OCI-LY1 (cell line): ENCODE results near the gene CDH13.

Experiments used
- H2AFZ ChIP-seq: fragments of 200-600 bp; sonication (generic), shearing (Covaris generic); 2 replicates; pipeline ENCODE4 v1.6.0; 2014; ENCODE audit warnings: antibody characterized with exemption, mild to moderate bottlenecking, low read length
- H3F3A ChIP-seq: fragments of 200-600 bp; sonication (generic), shearing (Covaris generic); 2 replicates; pipeline ENCODE4 v1.6.0; 2014; ENCODE audit warnings: mild to moderate bottlenecking, antibody characterized with exemption, low read length, moderate library complexity; ENCODE audit not compliant: insufficient read depth
- H3K27ac ChIP-seq: fragments of 200-600 bp; sonication (generic); 2 replicates; pipeline ENCODE4 v1.5.1; 2014; ENCODE audit warnings: low read length, mixed run types, mild to moderate bottlenecking, low read depth; ENCODE audit not compliant: poor library complexity, severe bottlenecking
- H3K27me3 ChIP-seq: fragments of 200-600 bp; sonication (generic); 2 replicates; pipeline ENCODE4 v1.6.0; 2014; ENCODE audit warnings: antibody characterized with exemption, mild to moderate bottlenecking, low read length, moderate library complexity; ENCODE audit not compliant: insufficient read depth
- H3K36me3 ChIP-seq: fragments of 200-600 bp; sonication (generic); 2 replicates; pipeline ENCODE4 v1.6.1; 2014; ENCODE audit warnings: mild to moderate bottlenecking, antibody characterized with exemption, low read length, moderate library complexity, mixed read lengths; ENCODE audit not compliant: insufficient read depth
- H3K4me1 ChIP-seq: fragments of 200-600 bp; sonication (generic); 2 replicates; pipeline ENCODE4 v1.5.1; 2014; ENCODE audit warnings: mild to moderate bottlenecking, low read length, moderate library complexity; ENCODE audit not compliant: insufficient read depth, severe bottlenecking
- H3K4me2 ChIP-seq: fragments of 200-600 bp; sonication (generic), shearing (Covaris generic); 2 replicates; pipeline ENCODE4 v1.6.1; 2014; ENCODE audit warnings: low read length
- H3K4me3 ChIP-seq: fragments of 200-600 bp; sonication (generic); 2 replicates; pipeline ENCODE4 v1.5.1; 2014; ENCODE audit warnings: low read length, low read depth, mild to moderate bottlenecking, mixed read lengths; ENCODE audit not compliant: poor library complexity, severe bottlenecking
- H3K79me2 ChIP-seq: fragments of 200-600 bp; shearing (Covaris generic); 2 replicates; pipeline ENCODE4 v1.6.1; 2016; ENCODE audit warnings: mixed run types, low read length, mixed read lengths; ENCODE audit not compliant: insufficient read depth
- H3K9ac ChIP-seq: fragments of 200-600 bp; sonication (generic), shearing (Covaris generic); 2 replicates; pipeline ENCODE4 v1.6.1; 2014; ENCODE audit warnings: mild to moderate bottlenecking, low read length, mixed read lengths
- H3K9me2 ChIP-seq: fragments of 200-600 bp; sonication (generic), shearing (Covaris generic); 2 replicates; pipeline ENCODE4 v1.6.1; 2014; ENCODE audit warnings: low read depth, mild to moderate bottlenecking, low read length, mixed read lengths
- H3K9me3 ChIP-seq: fragments of 200-600 bp; shearing (Covaris generic); 2 replicates; pipeline ENCODE4 v1.6.1; 2014; ENCODE audit warnings: low read length, mixed read lengths
- H4K20me1 ChIP-seq: fragments of 200-600 bp; sonication (generic), shearing (Covaris generic); 2 replicates; pipeline ENCODE4 v1.6.0; 2016; ENCODE audit warnings: mild to moderate bottlenecking, low read length; ENCODE audit not compliant: insufficient read depth
- EZH2 ChIP-seq: fragments of 200-600 bp; sonication (generic), shearing (Covaris generic); IDR thresholded peaks from 2 replicates; pipeline ENCODE4 v1.8.0; 2017; ENCODE audit warnings: borderline replicate concordance, mixed run types, mild to moderate bottlenecking, antibody characterized with exemption, low read length, moderate library complexity, mixed read lengths
- TF ChIP-seq, protein P1 (sequence below): fragments of 200-600 bp; sonication (generic), shearing (Covaris generic); IDR thresholded peaks from 2 replicates; pipeline ENCODE4 v1.5.1; 2017; ENCODE audit warnings: mild to moderate bottlenecking, antibody characterized with exemption, low read length, moderate library complexity, mixed read lengths

Gene CDH13

DNA sequence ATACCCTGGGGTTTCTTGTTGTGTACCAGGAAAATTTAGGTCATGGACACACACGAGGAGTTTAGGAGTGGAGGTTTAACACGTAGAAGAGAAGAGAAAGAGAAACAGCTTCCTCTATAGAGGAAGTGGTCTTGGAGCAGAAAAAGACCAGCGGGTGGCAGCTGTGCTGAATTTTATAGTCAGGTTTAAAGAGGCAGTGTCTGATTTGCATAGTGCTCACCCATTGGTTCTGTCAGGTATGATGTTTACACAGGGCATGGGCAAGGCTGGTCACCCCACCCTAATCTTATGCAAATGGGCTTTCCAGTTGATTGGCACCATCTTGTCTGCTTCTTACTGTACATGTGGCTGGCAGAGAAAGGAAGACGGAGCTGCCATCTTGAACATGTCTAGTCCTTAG, 309.0 kb downstream of the CDH13 start:
- H3K27ac ChIP-seq, result no peak overlapping the region
- no peak overlapping the region for H3K4me2 ChIP-seq

DNA sequence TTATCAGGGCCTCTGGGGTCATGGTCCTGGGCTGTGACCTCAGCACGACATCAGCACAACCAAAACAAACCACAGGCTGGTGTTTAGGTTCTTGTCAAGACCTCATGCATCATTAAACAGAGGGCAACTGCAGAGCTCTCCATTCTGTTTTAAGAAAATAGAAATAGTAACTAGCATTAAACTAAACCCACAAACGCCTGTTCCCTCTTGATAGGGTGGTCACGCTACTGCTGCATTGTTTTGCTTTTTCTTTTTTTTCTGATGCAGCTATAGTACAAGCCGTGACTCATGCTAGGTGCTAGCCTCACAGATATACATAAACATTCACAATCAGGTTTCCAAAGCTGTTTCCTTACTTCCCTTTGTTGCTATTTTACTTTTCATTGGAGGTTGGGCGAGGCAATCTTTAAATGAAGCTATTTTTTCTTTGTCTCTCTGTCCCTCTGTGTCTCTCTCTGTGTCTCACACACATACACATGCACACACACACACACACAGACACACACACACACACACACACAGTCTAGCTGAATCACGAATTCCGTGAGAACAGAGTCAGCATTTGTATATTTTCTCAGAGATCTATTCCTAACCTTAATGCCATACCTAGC, 310.3 kb downstream of the CDH13 start:
- no peaks in the 10 kb centered on the region for H4K20me1 ChIP-seq

More for the DNA sequence above, 309.0 kb downstream of the CDH13 start:
- Histone ChIP-seq H2AFZ (no peak overlapping the region), H3K4me1 (no peaks in the 10 kb centered on the region), H3K9me2 (no peaks in the 10 kb centered on the region), H3F3A (no peaks in the 10 kb centered on the region), H3K9ac (no peak overlapping the region), H3K79me2 (no peaks in the 10 kb centered on the region), H3K27me3 (no peaks in the 10 kb centered on the region), H3K9me3 (no peaks in the 10 kb centered on the region), H3K36me3 (no peaks in the 10 kb centered on the region), H4K20me1 (no peaks in the 10 kb centered on the region), H3K4me3 (no peak overlapping the region)
- TF ChIP-seq, protein P1, sequence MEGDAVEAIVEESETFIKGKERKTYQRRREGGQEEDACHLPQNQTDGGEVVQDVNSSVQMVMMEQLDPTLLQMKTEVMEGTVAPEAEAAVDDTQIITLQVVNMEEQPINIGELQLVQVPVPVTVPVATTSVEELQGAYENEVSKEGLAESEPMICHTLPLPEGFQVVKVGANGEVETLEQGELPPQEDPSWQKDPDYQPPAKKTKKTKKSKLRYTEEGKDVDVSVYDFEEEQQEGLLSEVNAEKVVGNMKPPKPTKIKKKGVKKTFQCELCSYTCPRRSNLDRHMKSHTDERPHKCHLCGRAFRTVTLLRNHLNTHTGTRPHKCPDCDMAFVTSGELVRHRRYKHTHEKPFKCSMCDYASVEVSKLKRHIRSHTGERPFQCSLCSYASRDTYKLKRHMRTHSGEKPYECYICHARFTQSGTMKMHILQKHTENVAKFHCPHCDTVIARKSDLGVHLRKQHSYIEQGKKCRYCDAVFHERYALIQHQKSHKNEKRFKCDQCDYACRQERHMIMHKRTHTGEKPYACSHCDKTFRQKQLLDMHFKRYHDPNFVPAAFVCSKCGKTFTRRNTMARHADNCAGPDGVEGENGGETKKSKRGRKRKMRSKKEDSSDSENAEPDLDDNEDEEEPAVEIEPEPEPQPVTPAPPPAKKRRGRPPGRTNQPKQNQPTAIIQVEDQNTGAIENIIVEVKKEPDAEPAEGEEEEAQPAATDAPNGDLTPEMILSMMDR, result no peak
- TF ChIP-seq EZH2, result no peak

DNA sequence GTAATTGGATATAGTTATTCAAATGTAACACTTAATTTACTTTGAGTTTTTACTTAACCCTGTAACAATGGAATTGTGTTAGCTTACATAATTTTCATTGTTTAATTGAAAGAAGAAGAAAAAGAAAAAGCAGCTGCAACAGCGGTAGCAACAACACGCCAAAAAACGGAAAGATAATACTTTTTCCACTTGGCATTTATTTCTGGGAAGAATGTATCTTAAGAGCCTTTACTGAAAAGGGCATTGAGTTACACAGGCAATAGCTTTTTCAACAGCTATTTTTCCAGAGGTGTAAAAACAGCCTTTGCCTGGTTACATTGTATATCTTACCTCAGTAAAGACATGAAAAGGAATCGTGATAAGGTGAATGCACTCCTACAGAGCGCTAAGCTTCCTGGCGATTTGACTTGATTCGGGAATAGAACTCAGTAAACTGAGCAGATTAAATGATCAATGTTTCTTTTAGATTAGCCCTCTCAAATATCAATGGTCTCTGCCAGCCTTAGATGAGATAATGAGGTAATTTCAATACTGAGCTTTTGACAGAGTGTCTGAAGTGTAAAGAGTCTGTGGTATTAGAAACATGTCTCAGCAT, 311.3 kb downstream of the CDH13 start:
- H3K9me2 ChIP-seq, result no peaks in the 10 kb centered on the region
- H3K9ac ChIP-seq, result no peak overlapping the region
- H3F3A ChIP-seq, result no peaks in the 10 kb centered on the region
- no peaks in the 10 kb centered on the region for H3K27me3 ChIP-seq
- H3K4me3 ChIP-seq, result no peak overlapping the region
- no peak overlapping the region for H3K4me2 ChIP-seq
- H3K27ac ChIP-seq, result no peak overlapping the region
- no peaks in the 10 kb centered on the region for H3K79me2 ChIP-seq
- TF ChIP-seq, protein P1, result no peak
- TF ChIP-seq EZH2, result no peak
- no peaks in the 10 kb centered on the region for H4K20me1 ChIP-seq
- no peaks in the 10 kb centered on the region for H3K9me3 ChIP-seq
- H3K4me1 ChIP-seq, result no peaks in the 10 kb centered on the region
- H3K36me3 ChIP-seq, result no peaks in the 10 kb centered on the region
- H2AFZ ChIP-seq, result no peak overlapping the region

More for the DNA sequence above, 310.3 kb downstream of the CDH13 start:
- no peaks in the 10 kb centered on the region for H3K9me2 ChIP-seq
- TF ChIP-seq, protein P1, result no peak
- TF ChIP-seq EZH2, result no peak
- no peak overlapping the region for H3K27ac ChIP-seq
- H2AFZ ChIP-seq, result no peak overlapping the region
- H3K27me3 ChIP-seq, result no peaks in the 10 kb centered on the region
- H3K4me1 ChIP-seq, result no peaks in the 10 kb centered on the region
- no peak overlapping the region for H3K4me3 ChIP-seq
- H3F3A ChIP-seq, result no peaks in the 10 kb centered on the region
- no peak overlapping the region for H3K4me2 ChIP-seq
- no peak overlapping the region for H3K9ac ChIP-seq
- H3K9me3 ChIP-seq, result no peaks in the 10 kb centered on the region
- no peaks in the 10 kb centered on the region for H3K36me3 ChIP-seq
- no peaks in the 10 kb centered on the region for H3K79me2 ChIP-seq
